KG1 (cell line): ENCODE data around the gene MLH1.

Source experiments
- DNase-seq: peaks from one replicate; lab custom pipeline; 2025; lab: John Stamatoyannopoulos, UW

The MLH1 gene

GRCh38 chr3:36981006-36981405 is 12.3 kb upstream of the MLH1 start:
- no peak for DNase-seq

GRCh38 chr3:36988356-36988755 is 5.0 kb upstream of the MLH1 start:
- no peak for DNase-seq

- no peak for DNase-seq
Measured at GRCh38 chr3:36989005-36989404, 4.3 kb upstream of the MLH1 start.

GRCh38 chr3:36989568-36989967 is 3.8 kb upstream of the MLH1 start:
- DNase-seq = no peak

GRCh38 chr3:36991147-36991546 is 2.2 kb upstream of the MLH1 start:
- no peak for DNase-seq

- no peak for DNase-seq
Measured at GRCh38 chr3:36991923-36992805, 1.2 kb upstream of the MLH1 start.

- no peak for DNase-seq
Measured at GRCh38 chr3:36992806-36993325, 452 bp upstream of the MLH1 start, which contains the start of gene EPM2AIP1. Gene EPM2AIP1 (minus strand): TSS chr3:36993131. CDS start chr3:36993077, 54 bp downstream.

- DNase-seq = no peak
Measured at GRCh38 chr3:37014620-37015019, 21.3 kb downstream of the MLH1 start.

- DNase-seq = no peak
Measured at GRCh38 chr3:37015642-37016041, 22.3 kb downstream of the MLH1 start.

GRCh38 chr3:37016903-37017302 is 23.6 kb downstream of the MLH1 start:
- no peak for DNase-seq

- no peak for DNase-seq
Measured at GRCh38 chr3:37017683-37018082, 24.4 kb downstream of the MLH1 start.

- DNase-seq = no peak
Measured at GRCh38 chr3:37024092-37024491, 30.8 kb downstream of the MLH1 start.

- DNase-seq = peak; percentile 32
Measured at GRCh38 chr3:37024820-37025405, 31.6 kb downstream of the MLH1 start.

- no peak for DNase-seq
Measured at GRCh38 chr3:37025561-37026335, 32.4 kb downstream of the MLH1 start.

- no peak for DNase-seq
Measured at GRCh38 chr3:37026851-37027250, 33.5 kb downstream of the MLH1 start.

- DNase-seq = no peak
Measured at GRCh38 chr3:37028329-37028728, 35.0 kb downstream of the MLH1 start.

GRCh38 chr3:37029111-37029510 is 35.8 kb downstream of the MLH1 start:
- no peak for DNase-seq

- no peak for DNase-seq
Measured at GRCh38 chr3:37029516-37030163, 36.3 kb downstream of the MLH1 start.

- no peak for DNase-seq
Measured at GRCh38 chr3:37030588-37030987, 37.3 kb downstream of the MLH1 start.

- DNase-seq = no peak
Measured at GRCh38 chr3:37031096-37031682, 37.9 kb downstream of the MLH1 start.

- DNase-seq = no peak
Measured at GRCh38 chr3:37032961-37033360, 39.6 kb downstream of the MLH1 start.

- no peak for DNase-seq
Measured at GRCh38 chr3:37037352-37037751, 44.0 kb downstream of the MLH1 start.
